ENCODE data around the gene DCX. TPM values are rescaled to one million over a fixed set of nuclear protein-coding genes. Genes with fewer than 3 reads are reported as not detected.

DCX gene
- total and polyA plus RNA-seq, 2 donors (not counting 1 experiment from before 2014, with no cell fraction given) = not detected

GRCh38 chrX:111265486-111265885 lies 146.5 kb downstream of the DCX start:
- H3K4me2 ChIP-seq (replicated peaks; ENCODE audit: low read depth, low read length, poor library complexity, severe bottlenecking) = no peak overlapping the region
- TF ChIP-seq, protein P1, sequence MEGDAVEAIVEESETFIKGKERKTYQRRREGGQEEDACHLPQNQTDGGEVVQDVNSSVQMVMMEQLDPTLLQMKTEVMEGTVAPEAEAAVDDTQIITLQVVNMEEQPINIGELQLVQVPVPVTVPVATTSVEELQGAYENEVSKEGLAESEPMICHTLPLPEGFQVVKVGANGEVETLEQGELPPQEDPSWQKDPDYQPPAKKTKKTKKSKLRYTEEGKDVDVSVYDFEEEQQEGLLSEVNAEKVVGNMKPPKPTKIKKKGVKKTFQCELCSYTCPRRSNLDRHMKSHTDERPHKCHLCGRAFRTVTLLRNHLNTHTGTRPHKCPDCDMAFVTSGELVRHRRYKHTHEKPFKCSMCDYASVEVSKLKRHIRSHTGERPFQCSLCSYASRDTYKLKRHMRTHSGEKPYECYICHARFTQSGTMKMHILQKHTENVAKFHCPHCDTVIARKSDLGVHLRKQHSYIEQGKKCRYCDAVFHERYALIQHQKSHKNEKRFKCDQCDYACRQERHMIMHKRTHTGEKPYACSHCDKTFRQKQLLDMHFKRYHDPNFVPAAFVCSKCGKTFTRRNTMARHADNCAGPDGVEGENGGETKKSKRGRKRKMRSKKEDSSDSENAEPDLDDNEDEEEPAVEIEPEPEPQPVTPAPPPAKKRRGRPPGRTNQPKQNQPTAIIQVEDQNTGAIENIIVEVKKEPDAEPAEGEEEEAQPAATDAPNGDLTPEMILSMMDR (IDR thresholded peaks at IDR 0.05) = no peak
- TF ChIP-seq EZH2 (IDR thresholded peaks at IDR 0.05; ENCODE audit: borderline replicate concordance, insufficient read depth, low read depth, low read length, poor library complexity, severe bottlenecking) = no peak
- no peaks in the 10 kb centered on the region for H3K27me3 Mint-ChIP-seq
- H2AFZ ChIP-seq (ENCODE audit: insufficient read depth, low read depth, low read length, poor library complexity, severe bottlenecking) = no peak overlapping the region
- no peaks in the 10 kb centered on the region for H3K4me1 Mint-ChIP-seq
- no peak overlapping the region for H3K4me3 Mint-ChIP-seq
- H3K27me3 ChIP-seq (replicated peaks in 1 of 4; ENCODE audit: control extremely low read depth in 1 of 4, control insufficient read depth in 3 of 4, insufficient read depth in 4 of 4, low read length in 3 of 4) = no peaks in the 10 kb centered on the region
- H3K4me3 ChIP-seq (ENCODE audit: control extremely low read depth in 1 of 5, extremely low read depth in 1 of 5, insufficient read depth in 1 of 5, low read depth in 2 of 5, low read length in 4 of 5) = no peak overlapping the region
- intact Hi-C loops (cut with micrococcal nuclease) = no loop called here
- ChIA-PET CTCF (no interaction called here), POLR2A (no interaction called here)
- H3K79me2 ChIP-seq (ENCODE audit: control insufficient read depth, insufficient read depth, low read length) = no peaks in the 10 kb centered on the region
- WGBS (ENCODE audit: insufficient coverage) = no CpG with 5 or more reads among the region's 2 CpGs
- ATAC-seq (ENCODE audit: low read depth) (no peak), DNase-seq (no peak)
- no peaks in the 10 kb centered on the region for H4K20me1 ChIP-seq (ENCODE audit: control insufficient read depth, insufficient read depth, low read length, poor library complexity, severe bottlenecking)
- H3K36me3 ChIP-seq (replicated peaks in 1 of 2; ENCODE audit: control extremely low read depth in 1 of 2, control insufficient read depth in 1 of 2, extremely low read depth in 1 of 2, insufficient read depth in 2 of 2, low read length in 1 of 2) = no peaks in the 10 kb centered on the region
- H3K9me3 Mint-ChIP-seq (ENCODE audit: insufficient read depth) = no peaks in the 10 kb centered on the region
- no peaks in the 10 kb centered on the region for H3K4me1 ChIP-seq (ENCODE audit: control insufficient read depth in 2 of 2, insufficient read depth in 2 of 2, low read length in 2 of 2)
- H3K9ac ChIP-seq (ENCODE audit: low read length) = no peak overlapping the region
- no peaks in the 10 kb centered on the region for H3K9me3 ChIP-seq (ENCODE audit: control extremely low read depth in 1 of 3, control insufficient read depth in 2 of 3, insufficient read depth in 1 of 3, low read length in 2 of 3)
- H3K27ac ChIP-seq (ENCODE audit: low read length in 2 of 2) = no peak overlapping the region
- no peak overlapping the region for H3K27ac Mint-ChIP-seq

DNA sequence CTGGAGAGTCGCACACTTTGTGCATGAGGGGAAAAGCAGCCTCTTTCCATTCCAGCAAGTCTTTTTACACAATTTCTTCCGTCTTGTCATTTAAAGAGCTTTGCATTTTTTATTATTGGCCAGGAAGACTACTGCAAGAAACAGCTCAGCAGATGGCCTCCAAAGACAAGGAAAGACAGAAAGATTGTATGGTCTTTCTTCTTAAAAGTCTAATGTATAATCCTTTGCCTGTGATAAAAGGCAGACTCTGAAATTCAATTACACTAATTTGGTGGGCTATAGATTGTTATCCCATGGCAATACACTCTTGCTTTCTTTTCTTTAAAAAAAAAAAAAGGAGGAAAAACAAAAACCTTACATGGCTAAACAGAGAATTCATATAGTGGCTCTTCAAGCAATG lies 147.6 kb downstream of the DCX start:
- ChIA-PET POLR2A (no interaction called here), CTCF (no interaction called here)
- H3K27ac ChIP-seq (ENCODE audit: low read length in 2 of 2) = no peak overlapping the region
- H3K4me1 ChIP-seq (ENCODE audit: control insufficient read depth in 2 of 2, insufficient read depth in 2 of 2, low read length in 2 of 2) = no peaks in the 10 kb centered on the region
- H3K27me3 ChIP-seq (replicated peaks in 1 of 4; ENCODE audit: control extremely low read depth in 1 of 4, control insufficient read depth in 3 of 4, insufficient read depth in 4 of 4, low read length in 3 of 4) = no peaks in the 10 kb centered on the region
- DNase-seq (no peak), ATAC-seq (ENCODE audit: low read depth) (no peak)
- no peaks in the 10 kb centered on the region for H4K20me1 ChIP-seq (ENCODE audit: control insufficient read depth, insufficient read depth, low read length, poor library complexity, severe bottlenecking)
- TF ChIP-seq, protein P1 (IDR thresholded peaks at IDR 0.05) = no peak
- TF ChIP-seq EZH2 (IDR thresholded peaks at IDR 0.05; ENCODE audit: borderline replicate concordance, insufficient read depth, low read depth, low read length, poor library complexity, severe bottlenecking) = no peak
- H3K9ac ChIP-seq (ENCODE audit: low read length) = no peak overlapping the region
- intact Hi-C loops (cut with micrococcal nuclease) = no loop called here
- H3K4me2 ChIP-seq (replicated peaks; ENCODE audit: low read depth, low read length, poor library complexity, severe bottlenecking) = no peak overlapping the region
- H3K4me3 ChIP-seq (ENCODE audit: control extremely low read depth in 1 of 5, extremely low read depth in 1 of 5, insufficient read depth in 1 of 5, low read depth in 2 of 5, low read length in 4 of 5) = no peak overlapping the region
- H2AFZ ChIP-seq (ENCODE audit: insufficient read depth, low read depth, low read length, poor library complexity, severe bottlenecking) = no peak overlapping the region
- no peaks in the 10 kb centered on the region for H3K79me2 ChIP-seq (ENCODE audit: control insufficient read depth, insufficient read depth, low read length)
- no peak overlapping the region for H3K4me3 Mint-ChIP-seq
- H3K9me3 ChIP-seq (ENCODE audit: control extremely low read depth in 1 of 3, control insufficient read depth in 2 of 3, insufficient read depth in 1 of 3, low read length in 2 of 3) = no peaks in the 10 kb centered on the region
- H3K27me3 Mint-ChIP-seq = no peaks in the 10 kb centered on the region
- no peaks in the 10 kb centered on the region for H3K36me3 ChIP-seq (replicated peaks in 1 of 2; ENCODE audit: control extremely low read depth in 1 of 2, control insufficient read depth in 1 of 2, extremely low read depth in 1 of 2, insufficient read depth in 2 of 2, low read length in 1 of 2)
- no CpG with 5 or more reads among the region's 2 CpGs for WGBS (ENCODE audit: insufficient coverage)
- no peak overlapping the region for H3K27ac Mint-ChIP-seq
- H3K4me1 Mint-ChIP-seq = no peaks in the 10 kb centered on the region
- no peaks in the 10 kb centered on the region for H3K9me3 Mint-ChIP-seq (ENCODE audit: insufficient read depth)

Measured in B cell (primary cell).